NOMO-1 treated with DMSO at 0.1 percent for 48 hours (cell line): ENCODE data around the gene LUC7L3.
A peak's percentile ranks its signal among the peaks of the same experiment; 100 is the strongest.

Experiments
- DNase-seq: peaks from one replicate; lab custom pipeline; 2025; ENCODE audit not compliant: unreplicated experiment; lab: John Stamatoyannopoulos, UW

The LUC7L3 gene

DNA sequence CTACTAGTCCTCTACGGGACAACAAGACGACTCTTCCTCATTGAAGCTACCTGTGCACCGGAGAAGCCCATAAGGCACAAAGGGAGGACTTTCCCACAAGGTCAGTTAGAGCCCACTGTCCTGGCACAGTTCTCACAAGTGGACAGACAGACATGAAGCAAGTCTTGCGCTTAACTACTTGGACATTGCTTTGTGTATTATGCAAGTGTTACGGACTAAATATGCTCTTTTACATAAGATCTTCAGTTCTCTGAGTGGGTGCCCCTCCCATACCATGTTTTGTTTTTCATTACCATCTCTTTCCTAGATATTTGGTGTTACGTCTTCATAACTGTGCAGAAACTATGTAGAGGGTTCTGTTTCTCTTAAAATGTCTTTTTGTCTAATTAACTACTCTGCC is 29.8 kb downstream of the LUC7L3 start:
- DNase-seq = no peak

DNA sequence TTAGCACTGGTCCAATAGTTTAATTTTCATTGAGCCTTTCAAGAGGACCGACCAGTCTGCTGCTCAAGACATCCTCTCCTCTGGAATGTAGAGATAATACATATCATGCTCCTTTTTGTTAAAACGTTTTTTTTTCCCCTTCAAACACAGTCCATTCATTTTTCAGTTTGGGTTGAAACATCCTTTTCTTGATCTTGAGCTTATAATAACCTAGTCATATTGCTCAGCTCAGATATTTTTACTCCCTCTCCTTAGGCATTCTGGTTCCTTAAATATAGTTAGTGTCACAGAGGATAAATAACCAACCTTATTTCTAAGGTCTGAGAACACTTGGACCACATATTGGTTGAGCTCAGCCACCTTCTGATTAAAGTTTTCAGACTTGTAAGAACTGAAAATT is 35.1 kb downstream of the LUC7L3 start:
- no peak for DNase-seq

DNA sequence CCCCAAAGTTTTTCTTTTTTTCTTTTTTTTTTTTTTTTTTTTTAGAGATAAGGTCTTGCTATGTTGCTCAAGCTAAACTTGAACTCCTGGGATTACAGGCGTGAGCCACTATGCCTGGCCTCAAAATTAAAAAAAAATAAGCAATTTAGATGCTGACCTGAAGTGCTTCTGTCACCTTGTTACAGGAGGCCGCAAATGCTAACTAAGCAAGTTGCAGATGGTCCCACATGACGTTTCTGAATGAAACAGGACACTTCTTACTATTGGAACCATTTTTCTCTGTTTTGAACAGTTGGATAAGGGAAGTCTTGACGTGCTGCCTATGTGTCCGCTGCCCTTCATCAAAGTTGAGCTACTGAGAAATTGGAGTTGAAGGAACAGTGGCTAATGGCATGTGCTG is 39.1 kb downstream of the LUC7L3 start:
- DNase-seq = no peak

DNA sequence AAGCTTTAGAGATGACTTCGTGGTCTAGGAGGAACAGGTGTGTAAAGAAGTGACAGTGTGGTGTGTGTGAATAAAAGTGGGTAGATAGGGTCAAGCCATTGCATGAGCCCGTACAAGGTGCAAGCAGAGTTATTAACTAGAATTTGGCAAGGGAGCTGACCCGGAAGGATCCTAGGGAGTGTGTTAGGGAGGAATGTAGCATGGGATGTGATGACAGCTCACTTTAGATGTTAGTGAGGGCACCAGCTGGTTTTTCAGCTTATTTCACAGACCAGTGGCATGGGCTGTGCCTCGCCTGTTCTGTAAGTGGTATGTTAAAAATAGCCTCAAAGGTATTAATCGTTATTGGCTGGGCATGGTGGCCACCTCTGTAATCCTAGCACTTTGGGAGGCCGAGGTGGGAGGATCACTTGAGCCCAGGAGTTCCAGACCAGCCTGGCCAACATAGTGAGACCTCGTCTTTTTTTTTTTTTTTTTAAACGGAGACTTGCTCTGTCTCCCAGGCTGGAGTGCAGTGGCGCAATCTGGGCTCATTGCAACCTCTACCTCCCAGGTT is 39.7 kb downstream of the LUC7L3 start:
- no peak for DNase-seq

DNA sequence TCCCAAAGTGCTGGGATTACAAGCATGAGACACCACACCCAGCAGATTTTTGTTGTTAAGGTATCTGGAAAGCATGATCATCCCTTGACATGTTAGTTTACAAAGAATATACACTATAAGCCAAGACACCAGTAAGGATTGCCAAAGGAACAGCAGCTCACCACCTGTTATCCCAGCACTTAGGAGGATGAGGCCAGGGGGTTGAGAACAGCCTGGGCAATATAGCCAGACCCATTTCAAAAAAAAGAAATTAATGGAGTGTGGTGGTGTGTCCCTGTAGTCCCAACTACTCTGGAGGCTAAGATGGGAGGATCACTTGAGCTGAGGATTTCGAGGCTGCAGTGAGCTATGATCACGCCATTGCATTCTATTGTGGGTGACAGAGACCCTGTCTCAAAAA is 42.8 kb downstream of the LUC7L3 start:
- DNase-seq = no peak

DNA sequence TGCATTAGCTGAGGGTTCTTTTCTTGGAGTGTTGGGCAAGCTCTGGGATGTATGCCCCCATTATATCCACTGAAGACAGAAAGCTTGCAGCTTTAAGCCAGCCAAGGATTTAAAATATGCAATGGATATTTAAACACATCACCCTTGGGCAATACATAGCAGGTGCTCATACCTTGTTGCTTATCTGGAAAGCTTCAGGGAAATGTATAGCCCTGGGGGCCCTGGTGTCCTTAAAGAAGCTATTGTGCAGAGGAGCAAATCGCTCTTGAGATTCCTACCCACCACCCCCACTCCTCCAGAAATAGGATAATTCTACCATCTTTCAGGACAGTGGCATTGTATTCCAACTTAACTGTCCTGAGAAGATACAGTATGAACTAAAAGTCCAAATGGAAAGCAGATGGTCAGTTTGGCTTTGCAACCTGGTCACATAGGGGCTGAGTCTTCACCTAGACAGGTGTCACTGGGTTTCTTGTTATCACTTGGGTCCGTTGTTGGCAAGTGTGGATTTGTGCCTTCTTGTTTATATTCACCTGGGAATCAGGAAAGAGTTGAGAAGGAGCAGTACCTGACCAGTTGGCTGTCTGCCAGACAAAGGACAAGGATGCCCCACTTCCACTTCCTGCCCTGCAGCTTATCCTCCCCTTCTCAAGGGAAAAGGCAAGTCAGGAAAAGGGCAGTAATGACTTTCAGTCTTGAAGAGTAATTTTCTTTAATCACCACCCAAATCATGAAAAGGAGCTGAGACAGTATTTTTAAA is 44.5 kb downstream of the LUC7L3 start:
- no peak for DNase-seq

DNA sequence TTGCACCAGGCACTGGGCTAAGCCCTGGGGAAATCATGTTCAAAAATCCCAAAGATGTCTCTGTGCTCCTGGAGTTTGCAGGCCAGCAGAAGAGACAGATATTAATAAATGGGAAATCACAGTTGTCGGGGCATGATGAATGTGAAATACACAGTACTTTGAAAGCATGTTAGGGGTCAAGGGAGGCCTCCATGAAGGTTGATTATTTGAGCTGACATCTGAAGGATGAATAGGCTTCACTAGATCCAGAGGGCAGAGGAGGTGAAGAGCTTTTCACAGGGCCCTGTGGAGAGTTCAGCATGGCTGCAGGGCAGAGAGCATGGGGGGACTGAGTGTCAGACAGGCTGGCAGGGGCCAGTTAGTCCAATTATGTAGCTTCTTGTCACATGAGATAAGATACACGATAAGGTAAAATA is 45.3 kb downstream of the LUC7L3 start:
- DNase-seq = no peak

DNA sequence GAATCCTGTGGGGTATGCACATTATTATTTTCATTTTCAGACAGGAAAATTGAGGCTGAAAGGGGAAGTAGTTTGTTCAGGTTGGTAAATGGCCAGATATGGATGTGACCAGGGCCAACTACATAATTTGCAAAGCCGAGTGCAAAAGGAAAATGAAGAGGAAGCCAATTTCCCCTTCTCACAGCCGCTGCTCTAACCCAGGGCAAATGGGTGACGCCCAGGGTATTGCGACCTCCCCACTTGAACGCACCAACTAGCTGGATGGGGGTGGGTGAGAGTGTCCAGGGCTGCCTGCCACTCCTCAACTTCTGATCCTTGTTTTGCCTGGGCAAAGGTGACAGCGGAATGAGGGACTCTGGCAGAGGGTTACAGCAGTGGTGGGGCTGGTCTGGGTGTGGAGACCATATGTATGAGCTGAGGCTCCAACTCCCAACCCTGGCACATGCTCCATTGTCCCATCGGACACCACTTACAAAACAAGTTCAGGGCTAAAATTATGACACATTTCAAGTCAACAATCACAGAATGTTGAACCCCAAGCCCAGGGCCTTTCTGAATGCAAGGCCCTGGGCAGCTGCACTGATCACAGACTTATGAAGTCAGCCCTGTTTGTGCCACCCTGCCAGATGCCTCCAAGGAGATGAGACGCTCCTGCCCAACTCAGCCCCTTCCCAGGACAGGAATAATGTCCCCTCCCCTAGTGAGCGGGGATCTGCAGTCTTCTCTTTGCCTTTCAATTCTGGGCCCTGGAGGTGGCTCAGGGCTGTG is 46.2 kb downstream of the LUC7L3 start:
- DNase-seq = peak; percentile 76

DNA sequence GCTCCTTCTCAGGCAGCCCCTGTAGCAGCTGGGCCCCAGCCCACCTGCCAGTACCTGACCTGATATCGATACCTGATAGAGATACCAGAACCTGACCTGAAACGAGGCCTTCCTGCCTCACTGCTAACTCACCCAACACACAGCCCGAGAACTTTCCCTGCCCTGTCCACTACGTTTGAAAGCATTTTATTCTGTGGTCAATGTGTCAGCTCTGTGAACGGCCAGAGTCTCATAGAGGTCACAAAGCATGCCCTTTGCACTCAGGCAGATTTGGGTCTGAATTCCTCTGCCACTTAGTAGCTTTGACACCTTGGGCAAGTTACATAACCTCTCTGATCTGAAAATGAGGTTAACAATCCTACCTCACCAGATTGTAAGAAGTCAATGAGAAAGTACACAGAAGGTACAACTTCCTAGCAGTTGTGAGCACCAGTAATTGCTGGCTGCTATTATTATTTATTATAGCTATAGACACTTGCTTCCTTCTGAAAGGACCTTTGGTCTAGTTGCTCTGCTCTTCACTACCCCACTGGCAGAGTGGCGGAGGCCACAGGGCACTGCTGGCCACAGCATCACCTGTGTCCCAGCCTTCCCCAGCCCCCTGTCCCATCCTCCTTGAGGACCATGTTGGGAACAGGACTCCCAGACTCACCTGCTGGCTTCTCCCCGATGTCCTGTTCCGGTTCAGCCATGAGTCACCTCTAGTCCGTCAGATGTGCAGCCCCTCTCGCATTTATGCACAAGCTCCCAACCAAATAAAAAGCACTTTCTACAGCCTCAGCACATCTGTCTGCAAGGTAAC is 47.0 kb downstream of the LUC7L3 start:
- no peak for DNase-seq

DNA sequence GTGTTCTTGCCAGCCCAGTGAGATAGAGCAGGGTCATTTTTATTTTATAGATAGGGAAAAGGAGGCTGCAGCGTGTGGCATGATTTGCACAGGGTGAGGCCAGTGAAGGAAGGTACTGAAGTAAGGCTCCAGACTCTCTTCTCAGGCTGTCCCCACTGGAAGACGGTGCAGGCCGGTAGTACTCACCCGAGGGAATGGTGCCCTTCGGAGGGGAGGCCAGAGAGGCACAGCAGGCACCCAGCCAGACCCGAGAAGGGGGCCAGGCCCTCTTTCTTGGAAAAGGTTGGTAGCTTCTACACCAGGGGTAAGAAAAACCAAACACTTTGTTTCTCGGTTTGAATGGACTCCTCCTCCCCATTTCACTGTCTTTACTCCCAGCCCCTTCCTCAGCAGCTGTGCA is 47.6 kb downstream of the LUC7L3 start:
- no peak for DNase-seq

DNA sequence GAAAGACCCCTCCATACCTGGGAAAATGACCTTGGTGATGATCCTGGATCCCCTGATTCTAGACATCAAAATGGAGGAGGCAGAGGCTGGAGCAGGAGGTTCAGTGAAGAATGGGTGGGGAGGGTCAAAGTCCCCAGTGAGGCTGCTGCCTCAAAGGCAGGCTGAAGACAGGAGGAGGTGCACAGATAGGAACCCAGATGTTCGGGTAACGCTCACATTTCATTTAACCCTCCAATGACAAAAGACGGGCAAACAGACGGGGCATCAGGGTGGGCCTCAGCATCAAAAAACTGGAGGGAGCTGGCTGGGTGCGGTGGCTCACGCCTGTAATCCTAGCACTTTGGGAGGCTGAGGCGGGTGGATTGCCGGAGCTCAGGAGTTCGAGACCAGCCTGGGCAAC is 48.0 kb downstream of the LUC7L3 start, which contains the start of gene ANKRD40CL:
TSS of gene ANKRD40CL (minus strand) at position 73 of the 400 bp plus-strand sequence. CDS start 605 bp downstream, outside the sequence.
- no peak for DNase-seq

DNA sequence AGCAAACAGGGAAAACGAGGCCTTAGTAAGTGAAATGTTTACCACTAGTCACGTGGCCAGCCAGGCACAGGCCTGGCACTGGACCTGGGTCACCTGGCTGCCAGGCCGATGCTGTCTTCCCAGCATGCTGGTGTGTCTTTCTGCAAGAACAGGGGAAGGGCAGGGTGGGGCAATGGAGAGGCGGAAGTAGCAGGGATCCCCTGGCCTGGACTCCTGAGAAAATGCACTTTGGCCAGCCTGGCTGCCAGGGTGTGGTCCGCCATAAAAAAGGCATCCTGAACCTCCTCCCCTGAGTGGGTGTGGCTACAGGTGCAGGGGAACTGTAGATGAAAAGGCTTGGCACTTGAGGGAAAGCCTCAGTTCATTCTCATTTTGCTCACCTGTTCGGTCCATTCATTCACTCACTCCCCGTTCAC is 49.0 kb downstream of the LUC7L3 start:
- no peak for DNase-seq

DNA sequence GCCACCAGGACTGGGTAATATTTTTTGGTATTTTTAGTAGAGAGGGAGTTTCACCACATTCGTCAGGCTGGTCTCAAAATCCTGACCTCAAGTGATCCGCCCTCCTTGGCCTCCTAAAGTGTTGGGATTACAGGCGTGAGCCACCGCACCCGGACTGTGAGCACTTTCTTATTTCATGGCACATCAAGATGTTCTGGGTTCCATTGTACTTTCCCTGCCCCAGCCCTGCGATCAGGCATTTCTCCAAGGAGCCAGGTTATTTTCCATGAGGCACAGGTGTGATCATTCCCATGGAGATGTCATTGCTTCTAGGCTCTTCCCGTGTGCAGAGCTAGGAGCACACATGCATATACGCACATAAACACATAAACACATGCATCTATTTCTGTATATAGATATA is 50.5 kb downstream of the LUC7L3 start:
- DNase-seq = no peak

DNA sequence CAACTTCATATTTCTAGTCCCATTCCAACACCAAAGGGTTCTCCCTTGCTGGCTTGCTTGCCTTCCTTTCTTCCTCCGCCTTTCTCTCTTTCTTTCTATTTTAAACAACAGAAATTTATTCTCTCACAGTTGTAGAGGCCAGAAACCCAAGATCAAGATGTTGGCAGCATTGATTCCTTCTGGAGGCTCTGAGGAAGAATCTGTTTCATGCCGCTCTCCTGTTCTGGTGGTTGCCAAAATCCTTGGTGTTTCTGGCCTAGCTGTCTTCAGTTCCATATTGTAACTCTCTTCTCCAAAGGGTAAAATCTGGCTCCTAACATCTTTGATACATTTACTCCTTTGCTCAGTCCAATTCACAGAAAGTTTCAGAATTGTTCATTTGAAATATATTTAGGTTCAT is 50.9 kb downstream of the LUC7L3 start:
- no peak for DNase-seq

DNA sequence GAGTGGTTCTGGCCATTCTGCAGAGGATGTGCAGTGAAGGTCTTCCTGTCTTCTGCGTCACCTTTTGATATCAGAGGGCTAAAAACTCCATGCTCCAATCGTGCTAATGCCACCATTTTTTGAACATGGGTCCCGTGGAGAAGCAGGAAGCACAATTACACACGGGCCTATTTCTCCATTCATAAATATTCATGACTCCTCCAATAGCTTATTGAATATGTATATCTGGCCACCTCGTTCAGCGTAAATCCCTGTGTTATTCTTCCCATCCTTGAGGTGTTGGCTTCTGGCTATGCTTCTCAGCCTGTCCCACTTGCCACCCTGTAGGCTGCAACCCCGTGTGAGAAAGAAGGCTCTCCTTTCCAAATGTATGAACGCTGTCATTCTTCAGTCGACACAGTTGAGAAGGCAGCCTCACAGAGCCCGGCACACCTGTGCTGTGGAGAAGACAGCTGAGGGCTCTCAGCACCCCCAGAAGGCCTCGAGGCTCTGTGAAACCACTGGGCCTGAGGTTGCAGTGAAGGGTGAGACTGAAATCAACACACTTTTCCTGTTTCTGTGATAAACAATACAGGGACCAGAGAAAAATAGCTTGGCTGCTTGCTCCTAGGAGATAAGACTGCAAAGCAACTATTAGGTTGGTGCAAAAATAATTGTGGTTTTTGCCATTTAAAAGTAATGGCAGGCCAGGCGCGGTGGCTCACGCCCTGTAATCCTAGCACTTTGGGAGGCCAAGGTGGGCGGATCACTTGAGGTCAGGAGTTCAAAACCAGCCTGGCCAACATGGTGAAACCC is 52.8 kb downstream of the LUC7L3 start:
- no peak for DNase-seq

DNA sequence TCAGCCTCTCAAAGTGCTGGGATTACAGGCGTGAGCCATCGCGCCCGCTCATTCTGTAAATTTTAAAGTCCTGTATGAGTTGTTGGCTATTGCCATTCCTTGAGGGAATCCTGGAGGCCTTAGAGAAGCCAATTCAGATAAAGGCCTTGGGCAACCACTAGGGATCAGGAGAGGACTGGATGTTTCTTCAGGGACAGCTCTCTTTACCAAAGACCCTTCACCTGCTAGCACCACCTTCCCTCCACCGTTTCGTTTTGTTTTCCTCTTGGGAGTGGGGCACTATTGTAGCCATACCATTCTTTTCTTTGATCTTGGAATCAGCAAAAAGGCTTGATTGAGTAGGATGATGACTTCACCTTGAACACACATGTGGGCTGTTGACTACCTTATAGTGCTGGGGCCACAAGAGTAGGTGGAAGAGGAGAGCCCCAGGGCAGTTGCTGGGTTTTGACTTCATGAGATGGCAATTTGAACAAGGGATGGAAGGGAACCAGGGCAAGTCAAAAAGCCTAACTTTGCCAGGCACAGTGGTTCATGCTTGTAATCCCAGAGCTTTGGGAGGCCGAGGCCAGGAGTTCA is 54.9 kb downstream of the LUC7L3 start:
- DNase-seq = no peak

DNA sequence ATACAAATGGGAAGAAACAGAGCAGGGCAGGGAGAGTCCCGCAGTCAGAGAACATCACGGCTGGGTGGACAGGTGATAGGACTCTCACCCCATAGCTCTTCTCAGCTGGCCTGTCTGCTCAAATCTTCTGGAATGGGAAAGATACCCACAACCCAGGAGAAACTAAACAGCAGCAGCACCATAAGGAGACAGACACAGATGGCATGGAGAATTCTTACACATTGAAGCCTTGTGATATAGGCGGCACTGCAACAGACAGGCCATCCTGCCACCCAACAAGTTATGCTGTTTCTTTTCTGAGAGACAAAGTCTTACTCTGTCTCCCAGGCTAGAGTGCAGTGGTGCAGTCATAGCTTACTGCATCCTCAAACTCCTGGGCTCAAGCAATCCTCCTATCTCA is 56.5 kb downstream of the LUC7L3 start:
- no peak for DNase-seq

DNA sequence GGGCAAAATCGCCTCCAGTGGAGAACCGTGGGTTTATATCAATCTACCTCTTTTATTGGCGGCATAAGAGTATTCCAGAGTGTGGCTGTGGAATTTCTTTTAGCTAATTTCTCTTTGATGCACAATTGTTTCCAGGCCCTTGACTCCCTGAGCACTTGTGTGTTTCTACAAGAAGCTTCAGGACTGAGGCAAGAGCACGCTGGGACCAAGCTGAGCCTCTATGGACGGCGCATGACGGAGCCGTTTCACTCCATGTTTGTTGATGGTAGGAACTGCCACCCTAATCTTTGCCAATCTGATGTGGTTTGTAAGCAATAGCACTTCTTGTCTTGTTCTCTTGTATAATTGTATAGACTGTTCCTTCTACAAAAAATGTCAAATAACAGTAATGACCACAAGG is 59.1 kb downstream of the LUC7L3 start:
- DNase-seq = no peak

DNA sequence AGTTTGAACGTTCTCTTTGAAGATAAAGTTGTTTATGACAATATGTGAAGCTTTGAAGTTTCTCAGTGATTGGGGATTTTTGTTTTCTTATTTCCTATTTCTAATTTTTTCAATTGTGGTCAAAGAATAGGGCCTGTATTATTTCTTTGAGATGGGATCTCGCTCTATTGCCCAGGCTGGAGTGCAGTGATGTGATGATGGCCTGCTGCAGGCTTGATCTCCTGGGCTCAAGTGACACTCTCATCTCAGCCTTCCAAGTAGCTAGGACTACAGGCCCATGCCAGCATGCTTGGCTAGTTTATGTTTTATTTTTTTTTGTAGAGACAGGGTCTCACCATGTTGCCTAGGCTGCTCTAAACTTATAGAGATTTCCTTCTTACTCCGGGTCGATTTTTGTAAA is 59.6 kb downstream of the LUC7L3 start:
- DNase-seq = no peak

DNA sequence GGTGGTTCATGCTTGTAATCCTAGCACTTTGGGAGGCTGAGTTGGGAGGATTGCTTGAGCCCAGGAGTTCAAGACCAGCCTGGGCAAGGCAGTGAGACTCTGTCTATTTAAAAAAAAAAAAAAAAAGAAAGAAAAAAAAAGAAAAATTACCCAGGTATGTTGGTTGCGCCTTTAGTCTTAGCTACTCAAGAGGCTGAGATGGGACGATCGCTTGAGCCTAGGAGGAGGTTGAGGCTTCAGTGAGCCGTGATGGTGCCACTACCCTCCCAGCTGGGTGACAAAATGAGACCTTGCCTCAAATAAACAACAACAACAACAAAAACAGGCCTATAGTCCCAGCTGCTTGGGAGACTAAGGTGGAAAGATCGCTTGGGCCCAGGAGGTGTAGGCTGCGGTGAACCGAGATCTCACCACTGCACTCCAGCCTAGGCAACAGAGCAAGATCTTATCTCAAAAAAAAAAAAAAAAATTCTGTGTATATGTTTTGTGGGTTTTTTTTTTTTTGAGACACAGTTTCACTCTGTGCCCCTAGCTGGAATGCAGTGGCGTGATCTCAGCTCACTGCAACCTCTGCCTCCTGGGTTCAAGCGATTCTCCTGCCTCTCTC is 60.4 kb downstream of the LUC7L3 start:
- DNase-seq = no peak
